IPS-NIHi7 (cell line): ENCODE data around the gene ARL16.

Experiments
- DNase-seq: peaks from one replicate; pipeline ENCODE4 v3.0.0; 2012; ENCODE audit warnings: mixed read lengths; ENCODE audit errors: extremely low spot score

Gene ARL16

DNA sequence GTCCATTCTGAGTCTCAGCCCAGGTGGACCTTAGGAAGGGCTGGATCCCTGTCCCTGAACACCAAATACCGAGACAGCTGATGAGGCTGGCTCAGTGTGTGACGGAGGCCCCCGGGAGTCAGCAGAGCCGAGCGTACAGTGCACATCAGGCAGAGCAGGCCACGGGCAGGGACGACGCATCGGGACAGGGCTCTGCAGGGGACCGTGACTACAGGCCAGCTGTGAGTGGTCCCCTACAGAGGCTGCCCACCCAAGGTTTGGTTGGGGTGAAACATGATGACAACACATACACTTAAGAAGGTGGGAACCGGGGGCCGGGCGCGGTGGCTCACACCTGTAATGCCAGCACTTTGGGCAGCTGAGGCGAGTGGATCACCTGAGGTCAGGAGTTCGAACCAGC is 10.6 kb downstream of the ARL16 start:
- DNase-seq: no peak

DNA sequence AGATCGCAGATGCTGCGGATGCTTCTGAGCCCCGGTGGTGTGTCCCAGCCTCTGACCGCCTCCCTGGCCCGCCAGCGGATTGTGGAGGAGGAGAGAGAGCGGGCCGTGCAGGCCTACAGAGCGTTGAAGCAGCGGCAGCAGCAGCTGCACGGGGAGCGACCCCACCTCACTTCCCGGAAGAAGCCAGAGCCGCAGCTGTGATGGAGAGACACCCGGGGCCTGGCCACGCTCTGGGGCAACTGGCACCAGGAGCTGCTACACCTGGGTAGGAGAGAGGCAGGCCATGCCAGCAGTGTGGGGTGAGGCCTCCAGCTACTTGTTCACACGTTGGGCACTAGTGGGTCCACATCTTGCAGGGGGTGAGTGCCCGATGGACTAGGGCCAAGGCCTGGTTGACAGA is 11.1 kb downstream of the ARL16 start:
- no peak for DNase-seq

DNA sequence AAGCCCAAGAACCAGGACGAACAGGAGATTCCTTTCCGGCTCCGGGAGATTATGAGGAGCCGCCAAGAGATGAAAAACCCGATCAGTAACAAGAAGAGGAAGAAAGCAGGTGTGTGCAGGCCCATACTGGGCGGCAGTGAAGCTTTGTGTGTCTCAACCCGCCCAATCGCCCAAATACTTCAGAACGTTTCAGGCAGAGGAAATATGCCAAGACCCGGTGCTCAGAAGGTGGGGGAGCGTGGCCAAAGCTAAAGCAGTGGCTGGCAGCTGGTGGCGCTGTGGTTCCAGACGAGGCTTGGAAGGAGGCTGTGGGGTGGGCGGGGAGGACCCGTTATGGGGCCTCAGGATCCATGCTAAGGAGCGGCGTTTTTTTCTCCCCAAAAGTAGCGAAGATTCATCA is 15.8 kb downstream of the ARL16 start:
- no peak for DNase-seq

DNA sequence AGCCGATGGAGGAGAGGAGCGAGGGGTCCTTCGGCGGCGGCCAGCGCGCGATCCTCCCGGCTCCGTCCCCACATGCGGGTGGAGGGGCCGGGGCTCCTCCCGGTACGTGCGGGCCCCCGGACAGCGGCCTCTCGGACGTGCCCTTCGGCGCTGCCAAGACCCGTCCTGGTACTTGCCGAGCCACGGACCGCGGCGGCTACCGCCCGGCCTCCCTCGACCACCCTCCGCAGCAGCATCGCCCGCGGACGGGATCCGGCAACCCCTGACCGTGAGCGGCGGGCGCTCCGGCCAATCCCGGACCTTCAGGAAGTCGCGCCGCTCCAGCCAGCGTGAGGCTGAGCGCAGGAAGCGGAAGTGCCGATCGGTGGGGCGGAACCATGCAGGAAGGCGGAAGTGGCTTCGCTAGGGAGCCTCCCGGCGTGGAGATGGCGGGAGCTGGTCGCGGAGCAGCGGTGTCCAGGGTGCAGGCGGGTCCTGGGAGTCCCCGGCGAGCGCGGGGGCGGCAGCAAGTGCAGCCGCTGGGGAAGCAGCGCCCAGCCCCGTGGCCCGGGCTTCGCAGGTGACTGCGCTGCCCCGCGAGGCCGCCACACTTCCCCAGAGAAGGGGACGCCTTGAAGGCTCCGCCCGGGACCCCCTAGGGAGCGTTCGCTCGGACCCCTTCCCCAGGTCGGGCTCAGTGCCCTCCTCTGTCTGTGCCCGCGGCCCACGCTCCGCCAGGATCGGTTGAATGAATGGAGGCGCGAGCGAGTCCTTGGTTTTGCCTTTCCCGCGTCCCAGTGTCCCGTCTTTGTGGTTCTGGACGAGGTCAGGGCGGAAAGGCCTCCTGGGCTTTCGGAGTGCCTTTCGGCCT is 17.0 kb downstream of the ARL16 start, which contains the start of the genes CCDC137 and OXLD1:
TSS of gene CCDC137 (plus strand) at position 396 of the 850 bp plus-strand sequence. CDS start at position 426, 30 bp downstream.
TSS of gene OXLD1 (minus strand) at position 264 of the 850 bp plus-strand sequence. CDS start at position 236, 28 bp downstream.
- peak; percentile 98 for DNase-seq

DNA sequence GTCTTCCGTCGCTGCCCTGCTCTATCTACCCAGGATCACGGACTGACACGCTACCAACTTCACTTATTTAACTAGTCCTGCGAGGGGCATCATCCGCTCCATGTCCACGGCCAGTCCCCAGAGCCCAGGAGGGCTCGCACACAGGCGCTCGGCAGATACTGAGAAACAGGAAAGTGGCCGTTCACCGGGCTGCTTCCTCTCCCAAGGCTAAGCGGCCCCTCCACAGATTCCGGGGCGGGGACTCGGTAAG is 17.6 kb downstream of the ARL16 start:
- peak; percentile 60 for DNase-seq

DNA sequence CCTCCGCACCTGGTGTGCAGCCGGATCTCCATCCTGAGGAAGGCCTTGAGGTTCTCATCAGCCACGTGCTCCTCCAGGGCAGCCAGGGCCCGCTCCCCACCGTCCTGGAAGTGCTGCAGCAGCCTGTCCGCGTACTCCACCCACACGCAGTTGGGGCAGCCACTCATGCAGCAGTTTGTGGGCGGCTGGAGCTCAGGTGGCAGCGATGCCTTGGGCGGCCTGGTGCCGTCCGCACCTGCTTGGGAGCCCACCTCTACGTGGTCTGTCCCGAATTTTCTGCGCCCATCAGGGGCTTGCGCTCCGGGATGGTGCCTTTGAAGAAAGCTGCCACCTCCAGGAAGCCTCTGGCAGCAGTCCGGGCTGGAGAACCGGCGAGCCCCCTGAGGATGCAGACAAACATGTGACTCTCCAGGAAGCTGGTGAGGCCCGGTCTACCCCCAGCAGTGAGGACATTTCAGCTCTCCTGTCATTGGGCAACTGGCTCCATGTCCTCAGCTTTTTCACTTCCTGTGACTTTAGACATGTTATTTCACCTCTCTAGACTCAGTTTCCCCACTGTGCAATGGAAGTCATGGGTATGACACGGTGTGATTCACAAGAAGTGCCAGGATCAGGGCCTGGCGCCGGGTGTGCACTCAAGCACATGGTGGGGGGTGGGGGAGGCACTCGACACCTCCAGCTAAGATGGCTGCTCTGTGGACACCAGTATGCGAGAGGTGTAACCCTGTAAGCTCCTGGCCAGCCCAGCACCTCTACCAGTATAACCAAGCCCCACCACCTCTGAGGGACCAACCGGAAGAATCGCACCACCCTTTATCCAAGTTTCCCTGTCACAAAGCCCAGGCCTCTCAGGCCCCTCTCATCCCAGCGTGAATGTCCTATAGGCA is 18.1 kb downstream of the ARL16 start:
- DNase-seq: no peak

DNA sequence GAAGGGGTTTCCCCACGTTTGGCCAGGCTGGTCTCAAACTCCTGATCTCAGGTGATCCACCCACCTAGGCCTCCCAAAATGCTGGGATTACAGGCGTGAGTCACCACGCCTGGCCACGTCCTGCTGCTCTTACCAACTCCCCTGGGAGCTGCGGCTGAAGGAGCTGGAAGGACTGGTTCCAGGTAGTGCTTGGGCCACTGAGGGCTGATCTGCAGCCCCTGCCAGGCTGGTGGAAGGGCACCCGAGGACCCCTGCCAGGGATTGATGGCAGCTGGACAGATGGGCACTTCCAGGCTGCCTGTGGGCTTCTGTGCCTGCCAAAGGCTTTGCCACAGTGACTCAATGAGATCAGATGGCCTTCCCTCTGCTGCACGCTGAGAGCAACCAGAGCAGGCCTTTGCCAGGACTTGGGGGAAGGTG is 19.5 kb downstream of the ARL16 start:
- no peak for DNase-seq

DNA sequence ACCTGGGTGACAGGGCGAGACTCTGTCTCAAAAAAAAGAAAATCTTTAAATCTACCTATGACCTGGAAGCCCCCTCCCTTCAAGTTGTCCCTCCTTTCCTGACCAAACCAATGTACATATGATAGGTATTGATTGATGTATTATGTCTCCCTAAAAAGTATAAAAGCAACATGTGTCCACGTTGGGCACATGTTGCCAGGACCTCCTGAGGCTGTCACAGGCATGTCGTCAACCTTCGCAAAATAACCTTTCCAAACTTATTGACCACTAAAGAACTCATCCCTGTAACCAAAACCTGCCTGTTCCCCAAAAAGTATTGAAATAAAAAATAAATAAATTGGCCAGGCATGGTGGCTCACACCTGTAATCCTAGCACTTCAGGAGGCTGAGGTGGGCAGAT is 21.6 kb downstream of the ARL16 start:
- no peak for DNase-seq

DNA sequence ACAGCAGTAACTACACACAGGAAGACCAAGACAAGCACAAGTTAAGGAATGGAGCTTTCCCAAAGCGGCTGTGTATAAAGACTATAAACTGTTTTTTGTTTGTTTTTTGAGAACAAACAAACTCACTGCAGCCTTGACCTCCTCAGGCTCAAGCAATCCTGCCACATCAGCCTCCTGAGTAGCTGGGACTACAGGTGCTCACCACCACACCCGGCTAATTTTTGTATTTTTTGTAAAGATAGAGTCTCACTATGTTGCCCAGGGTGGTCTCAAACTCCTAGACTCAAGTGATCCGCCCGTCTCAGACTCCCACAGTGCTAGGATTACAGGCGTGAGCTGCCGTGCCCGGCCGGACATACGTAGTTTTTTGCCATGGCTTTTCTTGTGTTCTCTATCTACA is 23.2 kb downstream of the ARL16 start:
- DNase-seq: no peak

DNA sequence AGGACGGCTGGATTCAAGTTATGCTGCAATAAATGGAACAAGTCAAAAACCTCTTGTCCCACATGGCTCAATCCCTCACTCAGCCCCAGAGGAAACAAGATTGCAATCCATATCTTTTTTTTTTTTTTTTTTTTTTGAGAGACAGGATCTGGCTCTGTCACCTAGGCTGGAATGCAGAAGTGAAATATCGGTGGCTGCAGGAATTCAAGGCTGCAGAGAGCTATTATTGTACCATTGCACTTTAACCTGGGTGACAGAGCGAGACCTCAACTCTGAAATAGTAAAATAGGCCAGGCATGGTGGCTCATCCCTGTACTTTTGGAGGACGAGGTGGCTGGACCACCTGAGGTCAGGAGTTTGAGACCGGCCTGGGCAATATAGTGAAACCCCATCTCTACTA is 24.6 kb downstream of the ARL16 start:
- DNase-seq: no peak

DNA sequence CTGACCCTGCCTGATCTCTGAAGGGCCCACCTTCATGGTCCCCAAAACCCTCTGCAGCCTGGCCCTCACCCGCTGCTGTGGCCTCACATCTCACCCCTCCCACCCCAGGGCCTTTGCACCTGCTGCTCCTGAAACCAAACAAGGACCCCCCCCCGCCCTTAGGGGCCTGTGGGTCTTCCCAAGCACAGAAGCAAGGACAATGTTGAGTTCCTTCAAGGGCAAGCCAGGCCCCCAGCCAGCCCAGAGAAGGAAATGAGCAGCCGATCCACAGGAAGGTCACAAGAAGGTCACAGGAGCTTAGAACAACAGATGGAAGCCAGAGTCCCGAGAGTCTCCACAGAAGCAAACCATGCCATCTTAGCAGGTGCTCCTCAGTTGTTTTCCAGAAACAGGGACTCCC is 26.8 kb downstream of the ARL16 start:
- DNase-seq: peak; percentile 2

DNA sequence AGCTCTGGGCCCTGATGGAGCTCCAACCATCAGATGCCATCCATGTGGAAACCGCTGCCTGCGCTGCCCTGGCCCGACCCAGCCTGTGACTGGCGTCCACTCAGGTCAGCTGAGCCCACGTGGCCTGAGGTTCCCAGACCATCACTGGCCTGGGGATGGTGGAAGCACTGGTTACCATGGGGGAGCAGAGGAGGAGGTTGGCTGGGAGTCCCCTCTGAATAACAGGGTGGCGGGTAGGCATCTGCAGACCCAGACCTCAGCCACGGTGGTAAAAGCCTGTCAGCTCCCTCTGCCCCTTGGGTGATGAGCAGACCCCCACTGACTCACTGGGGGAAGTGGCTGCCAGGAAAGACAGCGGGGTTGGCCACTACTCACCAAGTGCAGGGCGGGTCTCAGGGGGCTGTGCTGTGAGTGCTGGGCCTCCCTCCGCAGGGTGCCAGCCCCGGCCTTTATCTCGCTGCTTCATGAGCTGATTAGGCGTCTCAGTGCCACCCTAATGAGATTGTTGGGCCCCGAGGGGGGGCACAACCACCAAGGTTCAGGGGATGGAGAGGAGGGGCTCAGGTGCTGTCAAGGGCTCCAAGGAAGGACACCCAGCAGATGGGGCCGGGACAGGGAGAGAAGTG is 27.4 kb downstream of the ARL16 start, which contains the start of gene PDE6G:
TSS of gene PDE6G (minus strand) at position 425 of the 626 bp plus-strand sequence. CDS start 3,237 bp downstream, outside the sequence.
- DNase-seq: peak; percentile 3

DNA sequence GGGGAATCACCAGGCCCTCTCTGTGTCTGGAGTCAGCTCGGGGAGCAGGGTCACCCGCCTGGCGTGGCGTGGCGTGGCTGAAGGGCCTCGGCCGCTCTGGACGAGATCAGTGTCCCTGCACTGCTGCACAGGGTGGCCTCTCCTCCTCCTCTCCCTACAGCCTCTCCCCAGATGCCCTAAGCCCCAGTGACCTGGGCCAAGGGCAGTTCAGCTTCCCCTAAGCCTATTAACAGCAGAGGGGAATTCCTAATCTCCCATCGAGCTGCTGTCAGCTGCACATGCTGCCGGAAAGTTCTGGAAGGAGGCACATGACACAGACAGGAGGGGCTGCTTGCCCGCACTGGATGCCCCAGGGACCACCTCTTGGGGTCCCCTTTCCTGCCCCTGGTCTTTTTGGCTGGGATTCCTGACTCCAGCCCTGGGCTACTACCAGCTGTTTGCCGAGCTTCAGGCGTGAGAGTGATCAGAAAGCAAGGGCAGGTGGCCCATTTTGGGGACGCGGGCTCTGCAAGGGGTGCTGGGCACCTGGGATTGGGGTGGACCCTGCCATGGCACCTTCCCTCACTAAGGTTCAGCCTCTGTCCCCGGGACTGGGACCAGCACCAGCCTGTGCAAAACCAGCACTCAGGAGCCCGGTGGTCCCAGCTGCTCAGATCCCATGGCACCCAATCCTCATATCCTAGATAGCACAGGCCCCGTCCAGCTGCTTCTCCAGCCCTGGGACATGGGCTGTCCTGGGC is 28.0 kb downstream of the ARL16 start:
- DNase-seq: peak; percentile 15

DNA sequence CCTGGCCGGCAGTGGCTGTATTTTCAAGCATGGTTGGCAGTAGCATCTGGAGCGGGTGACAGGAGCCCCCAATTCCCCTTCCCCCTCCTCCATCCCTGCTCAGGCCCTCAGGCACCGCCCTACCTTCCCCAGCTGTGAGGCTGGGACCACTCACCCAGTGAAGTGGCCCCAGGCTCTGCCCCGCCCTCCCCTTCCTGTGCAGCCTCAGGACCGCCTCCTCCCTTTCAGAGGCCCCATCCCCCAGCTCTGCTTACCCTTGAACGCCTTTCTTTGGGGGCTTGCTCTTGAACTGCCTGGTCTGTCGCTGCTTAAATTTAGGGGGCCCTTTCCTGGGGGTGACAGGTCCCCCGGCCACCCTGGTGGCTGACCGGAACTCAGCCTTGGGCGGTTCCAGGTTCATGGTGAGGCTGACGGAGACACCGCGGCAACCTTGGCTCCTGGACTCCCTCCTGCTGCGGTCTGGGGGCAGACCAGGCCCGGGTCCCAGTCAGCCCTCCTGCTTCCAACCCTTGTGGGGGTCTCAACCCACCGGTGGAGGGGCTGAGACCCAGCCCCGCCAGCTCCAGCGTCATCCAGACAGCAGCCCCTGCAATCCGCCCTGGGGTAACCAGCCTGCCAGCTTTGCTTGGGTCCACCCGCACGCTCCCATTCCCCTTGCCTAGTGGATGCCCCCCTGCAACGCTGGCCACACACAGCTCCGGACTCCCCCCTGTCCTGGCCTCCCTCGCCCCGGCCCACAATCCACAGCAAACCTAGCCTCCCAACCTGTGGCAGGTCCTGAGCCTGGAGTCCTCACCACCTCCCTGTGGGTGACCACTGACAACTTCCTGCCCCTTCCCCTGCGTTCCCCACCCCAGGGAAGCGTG is 30.5 kb downstream of the ARL16 start:
- DNase-seq: peak; percentile 83

DNA sequence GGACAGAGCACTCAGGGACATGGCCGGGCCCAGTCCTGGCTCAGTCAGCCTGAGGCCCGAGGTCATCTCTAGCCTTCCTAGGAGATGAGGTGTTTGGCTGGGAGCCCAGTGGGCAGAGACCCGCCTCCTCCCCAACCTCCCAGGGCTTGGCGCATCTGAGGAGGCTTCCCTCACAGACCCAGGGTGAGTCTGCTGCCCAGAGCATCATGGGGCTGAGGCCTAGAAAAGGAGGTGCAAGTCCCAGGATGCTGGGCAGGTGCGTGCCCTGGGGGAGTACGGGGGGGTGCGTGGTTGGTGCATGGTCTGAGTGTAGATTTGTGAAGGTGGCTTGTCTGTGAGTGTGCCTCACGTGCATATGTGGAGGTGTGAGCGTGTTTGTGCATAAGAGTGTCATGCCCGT is 31.9 kb downstream of the ARL16 start:
- no peak for DNase-seq

DNA sequence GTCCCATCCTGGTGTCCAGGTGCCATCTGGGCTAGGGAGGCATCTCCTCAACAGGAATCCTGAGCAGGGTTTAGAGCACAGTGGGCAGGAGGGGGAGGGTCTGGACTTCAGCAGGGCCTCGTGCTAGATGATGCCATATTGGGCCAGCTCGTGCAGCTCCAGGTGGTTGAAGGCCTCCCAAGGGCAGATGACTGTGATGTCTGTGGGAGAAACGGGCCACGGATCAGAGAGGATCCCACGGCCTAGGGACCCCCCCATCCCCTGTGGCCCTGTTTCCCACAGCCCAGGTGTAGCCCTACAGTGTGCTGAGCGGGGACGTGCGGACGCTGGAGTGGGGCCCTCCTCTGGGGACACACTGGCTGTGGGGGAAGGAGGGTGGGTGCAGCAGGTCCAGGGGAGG is 32.6 kb downstream of the ARL16 start:
- no peak for DNase-seq

DNA sequence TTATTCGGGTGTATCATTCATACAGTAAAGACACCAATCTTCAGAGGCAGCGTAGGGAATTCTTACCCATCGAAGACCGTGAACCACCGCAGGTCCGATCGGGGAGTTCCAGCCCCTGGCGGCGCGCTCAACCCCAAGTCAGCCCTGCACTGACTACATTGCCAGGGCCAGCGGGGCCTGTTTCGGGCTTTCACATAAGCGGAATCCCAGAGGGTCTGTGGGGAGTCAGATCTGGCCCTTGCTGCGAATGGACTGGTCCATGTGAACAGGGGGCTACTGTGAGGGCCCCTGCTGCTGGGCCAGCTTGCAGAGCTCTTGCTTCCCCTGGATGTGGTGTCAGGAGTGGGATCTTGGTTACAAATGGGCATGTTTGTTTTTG is 34.9 kb downstream of the ARL16 start:
- no peak for DNase-seq

DNA sequence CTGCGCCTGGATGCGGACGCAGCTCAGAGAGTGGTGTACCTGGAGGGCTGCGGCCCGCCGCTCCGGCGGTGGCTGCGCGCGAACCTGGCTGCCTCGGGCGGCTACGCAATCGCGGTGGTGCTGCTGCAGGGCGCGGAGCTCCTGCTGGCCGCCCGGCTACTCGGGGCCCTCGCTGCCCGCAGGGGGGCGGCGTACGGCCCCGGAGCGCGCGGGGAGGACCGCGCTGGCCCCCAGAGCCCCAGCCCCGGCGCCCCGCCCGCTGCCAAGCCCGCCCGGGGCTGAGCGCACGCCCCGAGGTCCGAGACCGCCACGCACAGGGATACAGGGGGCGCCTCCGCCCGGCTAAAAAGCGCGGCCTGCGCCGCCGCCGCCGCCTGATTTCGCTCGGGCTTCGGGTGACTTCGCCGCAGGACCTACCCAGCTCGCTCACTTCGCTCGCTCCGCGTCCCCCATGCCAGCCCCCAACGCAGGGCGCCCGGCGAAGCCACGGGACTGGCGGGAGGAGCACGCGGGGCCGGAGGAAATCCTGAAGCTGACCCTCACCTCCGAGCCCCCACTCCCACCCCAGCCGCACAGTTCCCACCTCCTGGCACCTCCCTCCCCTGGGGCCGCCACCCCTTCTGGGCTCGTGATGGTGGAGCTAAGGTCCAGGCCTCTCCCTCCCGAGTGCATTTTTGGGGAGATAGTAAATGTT is 35.4 kb downstream of the ARL16 start:
- DNase-seq: peak; percentile 65

DNA sequence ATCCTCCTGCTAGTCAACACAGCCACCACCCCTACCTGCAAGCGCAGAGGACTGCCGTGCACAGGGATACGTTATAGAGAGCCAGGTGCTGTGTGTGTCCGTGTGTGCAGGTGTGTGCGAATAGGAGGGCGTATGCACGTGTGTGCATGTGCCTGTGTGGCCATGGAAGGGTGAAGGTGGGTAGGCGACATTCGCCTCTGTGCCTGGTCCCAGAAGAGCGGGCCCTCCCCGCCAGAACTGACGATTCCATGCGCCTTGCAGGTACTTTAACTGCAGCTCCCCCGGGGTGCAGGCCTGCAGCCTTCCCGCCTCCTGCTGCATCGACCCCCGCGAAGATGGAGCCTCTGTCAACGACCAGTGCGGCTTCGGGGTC is 36.0 kb downstream of the ARL16 start:
- DNase-seq: no peak
